GM19395 (cell line): ENCODE measurements around the gene PTPRD.

ENCODE experiments used
- ATAC-seq: cut with Tn5 transposase; IDR thresholded peaks from one replicate; pipeline ENCODE4 v1.9.1; 2021; ENCODE audit warnings: mild to moderate bottlenecking, moderate library complexity; ENCODE audit not compliant: unreplicated experiment

PTPRD gene

GRCh38 chr9:8857068-8857925 lies 1755.5 kb downstream of the PTPRD start:
- no peak for ATAC-seq

DNA sequence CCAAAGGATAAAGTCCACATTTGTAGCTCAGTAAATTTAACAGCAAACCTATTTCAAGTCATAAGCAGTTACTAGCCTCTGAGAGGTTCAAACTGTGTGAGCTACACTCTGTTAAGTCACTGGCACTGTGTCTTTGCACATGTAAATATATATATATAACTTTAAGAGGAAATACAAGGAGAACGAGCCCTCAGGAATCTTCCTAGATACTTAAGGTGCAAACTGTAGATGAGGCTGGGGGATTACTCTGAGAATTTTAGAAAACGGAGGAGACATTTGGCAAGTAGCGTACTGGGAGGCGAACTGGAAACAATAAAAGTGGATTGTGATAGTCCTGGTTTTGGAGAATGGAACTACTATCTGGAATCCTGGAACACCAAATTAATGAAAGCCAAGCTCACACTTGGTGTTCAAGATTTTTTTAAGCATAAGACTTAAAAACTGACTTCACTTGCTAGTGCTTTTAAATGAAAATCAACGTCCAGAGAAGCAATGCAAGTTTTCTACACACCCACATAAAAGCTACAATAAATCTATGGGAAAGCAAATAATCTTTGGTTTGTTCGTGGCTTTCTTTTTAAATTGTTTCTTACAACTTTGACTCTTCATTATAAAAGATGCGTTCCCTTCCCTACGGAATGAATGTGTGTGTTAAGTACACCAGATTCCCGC lies 1756.3 kb downstream of the PTPRD start:
- ATAC-seq, result no peak

- no peak for ATAC-seq
Observed at GRCh38 chr9:8855046-8855445, 1757.8 kb downstream of the PTPRD start.

DNA sequence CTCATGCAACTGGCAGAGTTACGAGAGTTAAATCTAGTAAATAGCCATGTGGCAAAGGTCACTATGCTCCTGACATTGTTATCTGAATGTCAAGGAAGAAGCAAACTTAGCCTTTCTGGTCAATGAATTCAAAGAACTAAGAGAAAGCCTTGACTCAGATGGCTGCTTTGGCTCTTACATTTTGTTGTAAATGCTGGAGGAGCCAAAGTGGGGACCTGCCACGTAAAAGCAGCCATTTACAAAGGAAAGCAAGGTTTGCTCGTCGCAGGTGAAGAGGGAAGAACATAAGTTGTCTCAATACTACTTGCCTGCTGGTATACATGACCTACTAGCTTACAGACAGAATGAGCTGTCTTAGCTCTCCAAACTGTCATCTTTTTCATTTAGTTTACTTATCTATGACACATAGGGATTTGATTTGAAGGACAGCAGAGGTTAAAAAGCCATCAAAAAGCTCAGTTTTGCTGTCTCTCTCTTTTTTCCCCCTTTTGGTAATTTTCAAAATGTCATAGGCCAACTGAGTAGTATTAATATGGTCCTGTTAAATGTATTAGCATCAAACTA lies 1760.4 kb downstream of the PTPRD start:
- ATAC-seq, result no peak

DNA sequence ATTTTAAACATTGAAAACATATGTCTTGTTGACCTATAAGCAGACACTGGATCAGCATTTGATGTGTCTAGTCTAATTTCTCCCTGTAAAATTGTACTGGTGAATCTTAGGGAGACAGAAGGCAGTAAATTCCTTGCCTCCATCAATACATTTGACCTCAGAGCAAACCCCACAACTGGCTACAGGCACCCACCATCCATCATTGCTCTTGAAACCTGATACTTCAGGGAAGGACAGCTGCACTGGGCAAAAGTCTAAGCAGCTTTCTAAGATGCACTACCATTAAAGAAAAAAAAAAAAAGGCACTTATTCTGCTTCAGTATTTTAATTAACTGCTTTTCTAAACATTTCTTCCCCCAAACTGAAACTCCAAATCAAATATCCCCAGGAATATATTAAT lies 1761.9 kb downstream of the PTPRD start:
- no peak for ATAC-seq

GRCh38 chr9:8845808-8846207 lies 1767.0 kb downstream of the PTPRD start:
- no peak for ATAC-seq

DNA sequence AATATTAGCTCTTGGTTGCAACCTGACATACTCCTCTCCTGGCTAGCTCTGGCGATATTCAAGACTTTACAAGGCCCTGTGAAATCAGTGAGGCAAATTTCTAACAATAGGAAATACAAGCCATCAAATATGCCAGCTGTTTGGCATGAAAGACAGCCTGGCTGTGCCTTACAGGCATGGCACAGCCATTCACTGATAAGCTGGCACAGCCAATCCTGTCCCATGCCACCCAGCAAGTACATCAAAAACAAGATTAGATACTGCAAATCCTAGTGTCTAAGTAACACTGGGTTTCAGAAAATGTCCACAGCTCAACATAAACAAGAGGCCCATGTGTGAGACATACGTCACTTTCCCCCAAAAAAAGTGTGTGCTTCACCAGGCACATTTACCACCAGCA lies 1767.4 kb downstream of the PTPRD start:
- no peak for ATAC-seq

DNA sequence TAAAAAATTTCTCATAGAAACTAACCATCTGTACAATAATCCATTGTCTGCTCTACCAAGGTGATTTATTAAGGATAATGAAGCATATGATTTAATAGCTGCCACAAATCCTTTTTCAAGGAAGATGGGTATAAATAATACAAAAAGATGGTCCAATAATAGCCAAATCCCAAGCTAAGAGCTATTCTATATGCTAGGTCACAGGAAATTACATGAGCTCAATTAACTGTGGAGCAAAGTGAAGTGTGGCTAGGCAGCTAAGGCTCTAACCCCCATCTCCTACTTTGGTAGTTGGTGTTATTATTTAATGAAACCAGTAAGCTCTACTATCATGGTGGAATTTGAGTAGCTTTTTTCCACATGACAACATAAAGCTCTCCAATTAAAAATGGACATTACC lies 1768.3 kb downstream of the PTPRD start:
- no peak for ATAC-seq

GRCh38 chr9:8842402-8843193 lies 1770.2 kb downstream of the PTPRD start:
- ATAC-seq, result no peak

- ATAC-seq, result no peak
Observed at GRCh38 chr9:8838136-8838535, 1774.7 kb downstream of the PTPRD start.

DNA sequence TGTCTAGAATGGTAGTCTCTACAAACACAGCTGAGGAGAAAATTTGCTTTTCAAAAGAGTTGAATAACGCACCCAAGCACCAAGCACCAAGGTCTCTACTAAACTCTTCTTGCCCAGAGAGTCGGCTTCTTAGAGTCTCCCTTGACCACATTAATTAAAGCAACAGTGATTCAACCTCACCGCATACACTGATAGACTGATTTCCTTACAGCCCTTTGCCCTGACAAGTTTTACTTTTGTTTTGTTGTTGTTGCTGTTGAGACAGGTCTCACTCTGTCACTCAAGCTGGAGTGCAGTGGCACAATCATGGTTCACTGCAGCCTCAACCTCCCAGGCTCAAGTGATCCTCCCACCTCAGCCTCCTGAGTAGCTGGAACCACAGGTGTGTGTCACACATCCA lies 1777.5 kb downstream of the PTPRD start:
- no peak for ATAC-seq

- no peak for ATAC-seq
Observed at GRCh38 chr9:8832955-8833354, 1779.8 kb downstream of the PTPRD start.

DNA sequence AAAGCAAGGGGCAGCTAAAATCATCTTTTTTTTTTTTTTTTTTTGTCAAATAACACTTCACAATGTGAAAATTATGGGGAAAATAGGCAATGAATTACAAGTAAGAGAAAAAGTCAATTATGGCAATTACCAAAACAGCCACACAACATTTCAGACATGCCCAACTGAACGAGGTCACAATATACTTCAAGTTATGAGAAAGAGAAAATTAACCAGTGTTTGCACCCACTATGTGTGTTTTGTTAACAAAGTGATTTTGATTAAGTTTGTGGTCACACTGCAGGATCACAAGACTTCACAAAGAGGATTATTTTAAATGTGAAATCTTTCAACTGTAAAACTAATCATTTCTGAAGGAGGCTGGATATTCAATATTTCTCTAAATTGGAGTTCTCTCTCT lies 1780.4 kb downstream of the PTPRD start:
- no peak for ATAC-seq

DNA sequence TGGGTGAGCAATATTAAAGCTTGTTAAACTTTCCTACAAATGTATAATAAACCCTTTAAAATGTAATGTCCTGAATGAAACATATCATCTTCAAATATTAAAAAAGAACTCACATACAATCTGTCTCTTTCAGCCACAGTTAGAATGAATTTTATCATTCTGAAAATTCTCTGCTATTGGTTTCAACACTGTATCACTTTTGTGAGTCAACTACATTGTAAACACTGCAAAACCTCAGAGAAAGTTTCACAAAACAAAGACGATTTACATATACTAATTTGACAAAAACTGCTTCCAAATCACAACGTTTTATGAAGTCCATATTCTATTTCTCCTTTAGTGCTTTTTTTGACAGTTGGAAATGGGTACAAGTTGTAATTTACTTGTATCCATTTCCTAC lies 1781.2 kb downstream of the PTPRD start:
- no peak for ATAC-seq

GRCh38 chr9:8826281-8826680 lies 1786.5 kb downstream of the PTPRD start:
- no peak for ATAC-seq

DNA sequence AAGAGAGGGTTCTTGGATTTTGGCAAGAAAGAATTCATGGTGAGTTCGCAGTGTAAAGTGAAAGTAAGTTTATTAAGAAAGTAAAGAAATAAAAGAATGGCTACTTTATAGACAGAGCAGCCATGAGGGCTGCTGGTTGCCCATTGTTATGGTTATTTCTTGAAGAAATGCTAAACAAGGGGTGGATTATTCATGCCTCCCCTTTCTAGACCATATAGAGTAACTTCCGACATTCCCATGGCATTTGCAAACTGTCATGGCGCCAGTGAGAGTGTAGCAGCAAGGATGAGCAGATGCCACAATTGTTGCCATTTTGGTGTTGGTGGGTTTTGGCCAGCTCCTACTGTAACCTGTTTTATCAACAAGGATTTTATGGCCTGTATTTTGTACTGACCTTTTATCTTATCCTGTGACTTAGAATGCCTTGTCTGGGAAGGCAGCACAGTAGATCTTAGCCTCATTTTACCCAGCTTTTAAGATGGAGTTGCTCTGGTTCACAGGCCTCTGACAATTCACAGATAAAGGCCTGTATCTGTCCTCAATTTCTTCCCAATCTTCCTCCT lies 1787.1 kb downstream of the PTPRD start:
- no peak for ATAC-seq

GRCh38 chr9:8823131-8823895 lies 1789.5 kb downstream of the PTPRD start:
- no peak for ATAC-seq

GRCh38 chr9:8822667-8823025 lies 1790.2 kb downstream of the PTPRD start:
- ATAC-seq, result no peak

DNA sequence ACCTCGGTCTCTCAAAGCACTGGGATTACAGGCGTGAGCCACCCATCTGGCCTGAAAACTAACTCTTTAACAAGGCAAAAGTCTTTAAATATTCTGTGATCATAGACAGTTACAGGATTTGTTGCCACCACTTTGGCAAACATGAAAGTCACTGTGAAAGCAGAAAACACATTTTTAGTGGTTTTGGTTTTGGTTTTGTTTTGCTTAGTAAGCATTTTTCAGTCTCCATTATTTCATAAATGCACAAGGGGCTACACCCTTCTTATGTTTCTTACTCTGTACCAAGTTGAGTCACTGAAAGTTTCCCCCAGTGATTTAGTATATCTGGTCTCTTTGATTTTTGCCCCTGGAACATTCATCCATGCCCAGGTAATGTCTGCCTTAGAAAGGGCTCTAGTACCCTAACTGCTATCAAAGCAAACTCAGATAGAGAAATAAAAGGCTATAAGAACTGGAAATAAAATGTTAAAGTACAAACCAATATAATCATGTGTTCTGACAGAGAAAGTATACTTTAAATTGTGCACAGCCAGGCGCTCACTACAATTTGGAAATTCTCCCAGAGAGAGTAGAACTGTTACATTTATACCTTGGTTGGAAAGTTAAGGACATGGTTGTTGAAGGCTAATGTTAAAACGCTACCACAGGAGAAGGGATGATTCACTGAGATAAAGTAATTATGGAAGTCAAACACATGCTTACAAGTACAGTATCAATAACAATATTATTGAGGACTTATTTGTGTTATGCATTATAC lies 1790.7 kb downstream of the PTPRD start:
- ATAC-seq, result no peak

GRCh38 chr9:8817335-8817734 lies 1795.5 kb downstream of the PTPRD start:
- ATAC-seq, result no peak
